ENCODE data around the gene EIF4E2.

DNA sequence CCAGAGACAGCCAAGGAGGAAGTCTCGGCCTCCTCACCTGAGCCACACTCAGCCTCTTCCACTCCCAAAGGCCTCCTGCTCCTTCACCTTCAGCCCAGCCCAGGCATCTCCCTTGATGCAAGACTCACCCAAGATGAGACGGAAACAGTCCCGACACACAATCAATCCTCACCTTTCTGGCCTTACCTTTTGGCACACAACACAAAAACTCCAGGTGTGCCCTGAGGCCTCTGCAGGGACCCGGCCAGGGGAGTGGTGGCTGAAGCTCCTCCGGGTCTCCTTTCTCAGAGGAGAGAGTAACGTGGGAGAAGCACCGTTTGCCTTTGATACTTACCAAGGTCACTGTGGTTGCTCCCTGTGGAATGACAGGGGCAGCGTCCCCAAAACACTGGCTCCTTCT, 59.1 kb downstream of the EIF4E2 start:
- TF ChIP-seq CTCF (IDR thresholded peaks at IDR 0.05) (no peak), POLR2A (IDR thresholded peaks at IDR 0.05) (no peak)

Data from right lobe of liver (tissue), 4 donors.